GM19467 (cell line): ENCODE data around the gene COL6A1.
"Not testable (repeated sequence)": the region's sequence is repeated elsewhere in the genome, so short reads cannot be mapped to it uniquely, and the experiment has no call there.

Source experiments
- ATAC-seq: cut with Tn5 transposase; IDR thresholded peaks from one replicate; pipeline ENCODE4 v1.9.1; 2021; ENCODE audit warnings: mild to moderate bottlenecking, moderate library complexity; ENCODE audit not compliant: unreplicated experiment

Gene COL6A1

GRCh38 chr21:46004168-46004861 lies 22.7 kb downstream of the COL6A1 start:
- no peak for ATAC-seq

DNA sequence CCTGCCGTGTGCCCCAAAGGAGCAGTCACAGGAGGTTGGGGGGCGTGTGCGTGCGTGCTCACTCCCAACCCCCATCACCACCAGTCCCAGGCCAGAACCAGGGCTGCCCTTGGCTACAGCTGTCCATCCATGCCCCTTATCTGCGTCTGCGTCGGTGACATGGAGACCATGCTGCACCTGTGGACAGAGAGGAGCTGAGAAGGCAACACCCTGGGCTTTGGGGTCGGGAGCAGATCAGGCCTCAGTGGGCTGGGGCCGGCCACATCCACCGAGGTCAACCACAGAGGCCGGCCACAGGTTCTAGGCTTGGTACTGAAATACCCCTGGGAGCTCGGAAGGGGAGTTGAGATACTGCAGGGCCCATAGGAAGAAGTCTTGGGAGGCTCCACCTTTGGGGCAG lies 23.5 kb downstream of the COL6A1 start:
- no peak for ATAC-seq

GRCh38 chr21:46005481-46005881 lies 23.9 kb downstream of the COL6A1 start:
- ATAC-seq = no peak

- ATAC-seq = not testable (repeated sequence)
Observed at GRCh38 chr21:46005894-46006546, 24.4 kb downstream of the COL6A1 start.

GRCh38 chr21:46006547-46007491 lies 25.2 kb downstream of the COL6A1 start:
- no peak for ATAC-seq

- no peak for ATAC-seq
Observed at GRCh38 chr21:46007492-46007868, 25.9 kb downstream of the COL6A1 start.

GRCh38 chr21:46008893-46009621 lies 27.5 kb downstream of the COL6A1 start:
- ATAC-seq = no peak

DNA sequence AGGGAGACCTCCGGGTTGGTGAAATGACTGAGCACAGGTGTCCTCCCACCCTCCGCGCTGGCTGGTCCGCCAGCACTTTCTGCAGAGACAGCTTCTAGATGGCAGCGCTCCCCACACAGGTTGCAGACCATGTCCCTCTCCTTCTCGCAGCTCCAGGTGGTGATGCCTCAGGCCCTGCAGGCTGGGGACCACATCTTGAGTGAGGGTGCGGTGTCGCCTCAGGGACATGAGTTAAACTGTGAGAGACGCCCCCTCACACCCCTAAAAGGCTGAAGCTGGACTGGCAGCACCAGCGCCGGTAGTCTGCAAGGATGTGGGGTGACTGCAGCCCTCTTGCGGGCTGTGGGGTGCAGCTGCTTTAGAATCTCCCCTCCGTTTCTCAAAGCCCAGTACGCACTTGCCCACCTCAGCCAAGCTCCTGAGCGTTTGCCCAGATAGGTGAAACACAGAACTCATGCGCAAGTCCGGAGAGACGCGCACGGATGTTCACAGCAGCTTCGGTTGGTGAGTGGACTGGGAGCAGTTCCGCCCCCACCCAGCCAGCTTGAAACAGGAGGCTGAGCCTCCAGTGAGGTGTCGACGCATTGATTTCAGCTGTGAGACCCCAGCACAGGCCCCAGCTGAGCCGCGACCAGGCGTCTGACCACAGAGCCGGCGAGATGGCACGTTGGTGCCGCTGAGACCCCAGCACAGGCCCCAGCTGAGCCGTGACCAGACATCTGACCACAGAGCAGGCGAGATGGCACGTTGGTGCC lies 28.6 kb downstream of the COL6A1 start:
- no peak for ATAC-seq

GRCh38 chr21:46011267-46011967 lies 29.8 kb downstream of the COL6A1 start:
- no peak for ATAC-seq

GRCh38 chr21:46012154-46012553 lies 30.6 kb downstream of the COL6A1 start:
- ATAC-seq = no peak

- ATAC-seq = no peak
Observed at GRCh38 chr21:46014828-46015227, 33.3 kb downstream of the COL6A1 start.

DNA sequence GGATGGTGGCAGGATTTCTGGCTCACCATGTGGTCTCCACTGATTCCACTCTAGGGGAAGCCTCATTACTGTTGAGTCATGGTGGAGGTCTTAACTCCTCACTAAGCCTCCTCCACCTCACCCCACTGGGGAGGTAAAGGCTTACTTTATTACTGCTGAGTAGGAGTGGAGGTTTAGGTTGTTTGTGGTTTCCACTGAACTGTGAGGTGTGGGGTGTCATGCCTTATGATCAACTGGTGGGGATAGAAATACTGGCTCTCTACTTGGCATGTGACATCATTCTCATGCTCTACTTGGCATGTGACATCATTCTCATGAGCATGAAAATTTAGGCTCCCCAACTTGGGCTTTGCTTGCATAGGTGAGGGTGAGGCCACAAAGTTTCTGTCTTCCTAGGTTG lies 35.6 kb downstream of the COL6A1 start:
- ATAC-seq = no peak

GRCh38 chr21:46017695-46018094 lies 36.1 kb downstream of the COL6A1 start:
- ATAC-seq = no peak

- ATAC-seq = no peak
Observed at GRCh38 chr21:46018615-46019014, 37.0 kb downstream of the COL6A1 start.

GRCh38 chr21:46020581-46020980 lies 39.0 kb downstream of the COL6A1 start:
- ATAC-seq = no peak

DNA sequence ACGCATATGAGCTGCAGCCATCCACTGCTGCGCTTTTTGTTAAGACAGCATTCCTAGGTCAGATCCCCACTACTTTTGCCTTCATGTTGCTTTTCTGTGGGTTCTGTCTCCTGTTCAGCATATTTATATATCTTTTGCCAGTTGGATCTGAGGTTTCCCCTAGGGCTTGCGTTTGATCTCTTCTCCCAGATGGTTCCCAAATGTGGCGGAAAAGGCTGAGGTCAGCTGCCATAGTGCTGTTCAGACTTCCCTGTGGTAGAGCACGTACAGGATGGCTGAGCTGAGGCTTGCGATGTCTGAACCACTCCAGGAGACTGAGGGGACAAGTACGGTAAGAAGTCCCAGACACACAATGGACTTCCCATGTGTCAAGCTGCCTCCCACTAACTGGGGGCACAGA lies 39.8 kb downstream of the COL6A1 start:
- ATAC-seq = no peak

- no peak for ATAC-seq
Observed at GRCh38 chr21:46021978-46022544, 40.5 kb downstream of the COL6A1 start.

DNA sequence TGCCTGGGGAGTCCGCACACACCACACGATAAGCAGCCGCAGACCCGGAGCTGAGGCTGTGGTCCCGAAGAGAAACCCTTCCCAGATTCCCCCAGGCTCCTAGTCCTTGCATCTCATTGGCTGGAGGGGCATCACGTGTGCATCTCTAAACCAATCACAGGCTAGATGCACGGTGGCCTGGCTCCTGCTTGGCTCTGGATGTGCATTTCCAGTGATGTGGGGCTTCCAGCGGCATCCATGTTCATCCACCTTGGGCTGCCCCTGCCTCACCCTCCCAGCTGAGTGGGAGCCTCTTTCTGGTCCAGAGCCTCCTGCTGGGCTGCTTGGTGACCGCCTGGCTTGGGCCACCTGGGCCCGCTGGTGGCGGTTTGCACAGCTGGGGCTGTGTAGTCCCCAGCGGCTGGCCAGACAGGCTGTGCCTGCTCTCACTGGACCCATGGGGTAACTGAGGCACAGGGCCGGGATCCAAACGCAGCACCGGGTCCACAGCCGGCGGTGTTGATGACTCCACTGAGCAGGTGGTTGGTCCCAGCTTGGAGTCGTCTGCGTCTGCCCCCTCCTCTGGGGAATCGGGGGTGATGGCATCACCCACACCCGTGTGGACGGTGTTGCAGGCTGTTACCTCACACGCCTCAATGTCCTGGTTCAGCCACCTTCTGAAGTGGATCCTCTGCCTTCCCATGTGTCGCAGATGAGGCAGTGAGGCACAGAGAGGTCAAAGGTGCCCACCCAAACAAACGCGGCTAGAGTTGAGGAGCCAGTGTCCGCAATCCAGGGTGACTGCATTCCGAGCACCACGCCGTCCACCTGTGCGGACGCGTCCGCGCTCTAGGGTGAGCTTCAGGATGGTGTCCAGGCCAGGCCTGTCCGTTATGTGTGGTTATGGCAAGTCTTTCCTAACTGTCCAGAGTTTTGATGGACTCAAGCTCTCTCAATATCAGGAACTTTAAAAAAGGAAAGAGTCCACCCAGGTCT lies 41.3 kb downstream of the COL6A1 start:
- ATAC-seq = no peak
